CD4-positive, alpha-beta memory T cell (primary cell): ENCODE results near the gene CSAG2. TPM values are rescaled to one million over a fixed set of nuclear protein-coding genes. Genes with fewer than 3 reads are reported as not detected.
"Not testable (repeated sequence)": the region's sequence is repeated elsewhere in the genome, so short reads cannot be mapped to it uniquely, and the experiment has no call there.

Source experiments
- CTCF ChIA-PET: fragments of 350-600 bp; sonication (Branson Sonifier 250); formaldehyde crosslinking; loops from one replicate; lab custom pipeline; 2021; ENCODE audit warnings: inconsistent platforms; ENCODE audit not compliant: partially characterized antibody; lab: Charles Lee
- POLR2A ChIA-PET: fragments of 350-600 bp; sonication (Branson Sonifier 250); formaldehyde crosslinking; loops from one replicate; lab custom pipeline; 2021; ENCODE audit not compliant: partially characterized antibody; lab: Charles Lee
- DNase-seq, 5 donors: peaks; one replicate each; pipeline versions ENCODE4 v3.0.0 to v3.0.0-alpha.2; 2020 to 2022; ENCODE audit warnings: mixed read lengths in 1 of 5
- H3K27ac ChIP-seq: one replicate; pipeline ENCODE4 v1.7.0; 2013; ENCODE audit warnings: low read depth, low read length
- H3K27me3 ChIP-seq: 2 replicates; pipeline ENCODE4 v1.7.0; 2013; ENCODE audit warnings: mild to moderate bottlenecking, low read length, moderate library complexity; ENCODE audit not compliant: insufficient read depth
- H3K36me3 ChIP-seq: 2 replicates; pipeline ENCODE4 v1.7.0; 2013; ENCODE audit warnings: mild to moderate bottlenecking, low read length, moderate library complexity; ENCODE audit not compliant: insufficient read depth
- H3K4me1 ChIP-seq: 2 replicates; pipeline ENCODE4 v1.7.0; 2013; ENCODE audit warnings: mild to moderate bottlenecking, low read length, moderate library complexity; ENCODE audit not compliant: insufficient read depth
- H3K4me3 ChIP-seq, 2 donors: one replicate each; pipeline ENCODE4 v1.7.0; 2013; ENCODE audit warnings: low read length in 2 of 2, mild to moderate bottlenecking in 1 of 2
- H3K9me3 ChIP-seq, 2 donors: one replicate each; pipeline ENCODE4 v1.7.0; 2013; ENCODE audit warnings: low read length in 2 of 2, control low read depth in 1 of 2; ENCODE audit not compliant: control insufficient read depth in 1 of 2
- H3K27ac Mint-ChIP-seq, 7 donors: one replicate each; pipeline ENCODE4 v1.8.0; 2020 to 2021; ENCODE audit warnings: mixed read lengths in 7 of 7, mild to moderate bottlenecking in 6 of 7, inconsistent platforms in 3 of 7, moderate library complexity in 3 of 7
- H3K27me3 Mint-ChIP-seq, 2 donors: one replicate each; pipeline ENCODE4 v1.8.0; 2020 to 2021; ENCODE audit warnings: mixed read lengths in 2 of 2
- H3K36me3 Mint-ChIP-seq, 2 donors: one replicate each; pipeline ENCODE4 v1.8.0; 2020 to 2021; ENCODE audit warnings: mixed read lengths in 2 of 2, inconsistent platforms in 1 of 2, mild to moderate bottlenecking in 1 of 2
- H3K4me1 Mint-ChIP-seq, 4 donors: one replicate each; pipeline ENCODE4 v1.8.0; 2020 to 2021; ENCODE audit warnings: mixed read lengths in 4 of 4, mild to moderate bottlenecking in 1 of 4
- H3K4me3 Mint-ChIP-seq, 8 donors: one replicate each; pipeline ENCODE4 v1.8.0; 2020 to 2021; ENCODE audit warnings: mixed read lengths in 8 of 8, mild to moderate bottlenecking in 7 of 8, moderate library complexity in 6 of 8, inconsistent platforms in 3 of 8
- H3K9me3 Mint-ChIP-seq, 8 donors: one replicate each; pipeline ENCODE4 v1.8.0; 2020 to 2021; ENCODE audit warnings: mixed read lengths in 8 of 8, mild to moderate bottlenecking in 5 of 8, inconsistent platforms in 3 of 8, moderate library complexity in 1 of 8
- intact Hi-C: fragments of 100-400 bp; cut with micrococcal nuclease; formaldehyde crosslinking; loops from one replicate; pipeline ENCODE4 v1.15.1; 2023
- polyA plus RNA-seq, 2 donors: library from polyadenylated mRNA; unstranded; fragments of 300-500 nt; fragmentation: Illumina TruSeq; gene quantifications; one replicate each; pipeline ENCODE4 v1.2.3, GENCODE V29; 2021
- total RNA-seq, 2 experiments: library from RNA; stranded (reverse); gene quantifications; one replicate each; pipeline ENCODE4 v1.2.3, GENCODE V29; 2021

CSAG2 gene, protein sequence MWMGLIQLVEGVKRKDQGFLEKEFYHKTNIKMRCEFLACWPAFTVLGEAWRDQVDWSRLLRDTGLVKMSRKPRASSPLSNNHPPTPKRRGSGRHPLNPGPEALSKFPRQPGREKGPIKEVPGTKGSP
- total RNA-seq (not detected), polyA plus RNA-seq (not detected)

DNA sequence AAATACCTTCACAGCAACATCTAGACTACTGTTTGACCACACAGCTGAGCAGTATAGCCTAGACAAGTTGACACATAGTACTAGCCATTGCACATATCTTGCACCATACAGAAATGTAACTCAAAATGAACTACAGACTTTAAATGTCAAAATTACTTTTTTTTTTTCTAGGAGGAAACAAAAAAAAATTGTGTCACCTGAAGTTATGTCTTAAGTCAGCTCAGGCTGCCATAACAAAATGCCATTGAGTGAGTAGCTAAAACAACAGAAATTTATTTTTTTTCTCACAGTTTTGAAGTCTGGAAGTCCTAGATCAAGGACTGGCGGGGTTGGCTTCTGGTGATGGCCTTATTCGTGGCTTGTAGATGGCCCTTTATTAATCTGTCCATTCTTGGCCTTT lies at the start of gene CSAG2:
Gene CSAG2, minus strand, starts transcription at position 101 of the 400 bp plus-strand sequence. CDS start 161 bp downstream, outside the sequence.
- H3K27me3 ChIP-seq, intact Hi-C loops, H3K27ac Mint-ChIP-seq, H3K36me3 Mint-ChIP-seq, H3K36me3 ChIP-seq, POLR2A ChIA-PET, H3K4me3 ChIP-seq, H3K4me1 Mint-ChIP-seq, H3K4me3 Mint-ChIP-seq, H3K27ac ChIP-seq, H3K4me1 ChIP-seq, H3K27me3 Mint-ChIP-seq, H3K9me3 ChIP-seq, DNase-seq, H3K9me3 Mint-ChIP-seq, CTCF ChIA-PET: not testable (repeated sequence)

DNA sequence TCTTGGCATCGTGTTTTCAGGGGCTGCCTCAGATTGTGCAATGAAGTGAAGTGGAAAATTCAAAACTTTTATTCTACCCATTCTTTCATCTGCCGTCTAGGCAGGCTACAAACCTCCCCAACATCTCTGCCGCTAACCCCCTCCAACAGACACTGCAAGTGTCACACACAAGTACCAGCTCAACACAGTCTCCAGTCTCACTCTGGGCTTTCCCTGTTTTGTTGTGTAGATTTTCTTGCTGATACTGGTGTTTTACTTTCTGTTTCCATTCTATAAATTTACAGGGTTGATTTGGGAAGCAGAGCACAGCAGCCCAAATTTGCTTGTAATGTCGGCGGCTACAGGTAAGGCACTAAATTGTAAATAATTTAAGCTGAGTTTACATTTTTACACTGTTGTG lies 45.8 kb upstream of the CSAG2 start:
- H3K27ac ChIP-seq, H3K4me1 Mint-ChIP-seq, H3K27me3 ChIP-seq, H3K4me3 Mint-ChIP-seq, CTCF ChIA-PET, H3K9me3 ChIP-seq, H3K27me3 Mint-ChIP-seq, H3K4me1 ChIP-seq, H3K27ac Mint-ChIP-seq, intact Hi-C loops, H3K36me3 ChIP-seq, POLR2A ChIA-PET, H3K9me3 Mint-ChIP-seq, H3K36me3 Mint-ChIP-seq, DNase-seq, H3K4me3 ChIP-seq: not testable (repeated sequence)

DNA sequence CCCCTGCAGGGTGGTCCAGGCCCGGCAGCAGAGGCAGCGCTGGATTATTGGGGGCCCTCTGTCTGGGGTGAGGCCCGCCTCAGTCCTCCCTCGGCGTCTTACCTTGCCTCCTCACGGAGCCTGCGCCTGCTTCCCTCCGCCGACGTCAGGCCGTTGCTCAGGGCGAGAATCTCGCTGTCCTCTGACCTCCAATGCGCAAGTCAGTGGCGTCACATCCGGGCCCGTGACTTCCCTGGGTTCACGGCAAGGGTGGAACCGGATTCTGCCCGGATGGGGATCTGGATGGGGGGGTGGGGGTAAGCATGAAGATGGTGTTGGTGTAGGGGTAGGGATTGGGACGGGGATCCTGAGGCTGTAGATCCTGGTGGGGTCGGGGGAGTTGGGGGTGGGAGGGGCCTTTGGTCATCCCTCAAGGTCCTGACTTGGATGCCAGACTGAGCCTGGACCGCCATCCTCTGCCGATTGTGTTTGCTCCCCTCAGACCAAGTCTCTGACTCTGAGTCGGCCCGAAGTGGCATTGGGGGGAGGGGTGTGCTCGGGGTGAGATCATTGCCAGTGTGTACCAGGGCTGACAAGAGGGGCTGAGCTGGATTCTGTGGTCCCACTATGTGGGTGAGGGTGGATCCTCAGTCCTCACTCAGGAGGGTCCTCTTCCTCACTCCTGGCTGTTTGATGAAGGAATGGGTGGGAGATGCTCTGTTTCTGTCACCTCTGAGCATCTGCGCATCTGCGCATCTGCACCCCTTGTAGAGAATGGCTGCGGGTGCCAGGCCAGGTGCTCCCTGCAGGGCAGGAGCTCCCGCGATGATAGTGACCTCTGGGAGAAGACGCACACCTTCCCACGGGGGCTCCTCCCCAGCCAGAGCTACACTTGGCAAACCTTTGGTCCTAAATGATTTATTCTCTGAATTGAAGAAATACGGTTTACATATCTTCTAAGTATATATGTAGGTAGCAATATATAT lies 44.9 kb upstream of the CSAG2 start, which contains the start of gene MAGEA2:
Gene MAGEA2, minus strand, starts transcription at position 157 of the 965 bp plus-strand sequence. CDS start 2,479 bp downstream, outside the sequence.
- H3K27ac ChIP-seq, H3K9me3 ChIP-seq, H3K4me1 ChIP-seq, POLR2A ChIA-PET, H3K27me3 Mint-ChIP-seq, CTCF ChIA-PET, H3K27ac Mint-ChIP-seq, intact Hi-C loops, DNase-seq, H3K9me3 Mint-ChIP-seq, H3K36me3 Mint-ChIP-seq, H3K4me3 Mint-ChIP-seq, H3K36me3 ChIP-seq, H3K4me1 Mint-ChIP-seq, H3K27me3 ChIP-seq, H3K4me3 ChIP-seq: not testable (repeated sequence)

DNA sequence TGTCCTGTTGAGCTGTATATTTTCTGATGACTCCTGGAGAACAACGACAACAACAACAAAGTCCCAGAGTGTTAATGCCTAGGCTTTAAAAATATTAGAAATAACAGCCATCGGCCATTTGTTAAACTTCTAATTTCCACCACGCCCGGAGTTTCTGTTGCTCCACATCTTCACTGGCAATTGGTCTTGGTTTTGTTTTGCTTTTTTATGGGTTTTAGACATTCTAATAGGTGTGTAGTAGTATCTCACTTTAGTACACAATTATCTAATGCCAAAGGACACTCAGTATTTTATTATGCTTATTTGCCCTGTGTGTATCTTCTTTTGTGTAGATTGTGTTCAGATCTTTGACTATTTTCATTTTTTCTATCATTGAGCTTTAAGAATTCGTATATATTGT lies 29.5 kb upstream of the CSAG2 start:
- no peaks in the 10 kb centered on the region for H3K36me3 Mint-ChIP-seq
- H3K36me3 ChIP-seq = no peaks in the 10 kb centered on the region
- H3K4me3 ChIP-seq = no peak overlapping the region
- ChIA-PET POLR2A (no interaction called here), CTCF (no interaction called here)
- intact Hi-C loops = no loop called here
- H3K27me3 ChIP-seq = no peaks in the 10 kb centered on the region
- H3K27ac Mint-ChIP-seq = no peak overlapping the region
- no peaks in the 10 kb centered on the region for H3K4me1 ChIP-seq
- no peak overlapping the region for H3K4me3 Mint-ChIP-seq
- no peak overlapping the region for H3K27ac ChIP-seq
- H3K27me3 Mint-ChIP-seq = no peaks in the 10 kb centered on the region
- H3K9me3 Mint-ChIP-seq = peaks cover 0 to 2% (median 0%) of the 10 kb centered on the region in 8 donors
- no peak for DNase-seq
- no peaks in the 10 kb centered on the region for H3K9me3 ChIP-seq
- H3K4me1 Mint-ChIP-seq = no peaks in the 10 kb centered on the region

DNA sequence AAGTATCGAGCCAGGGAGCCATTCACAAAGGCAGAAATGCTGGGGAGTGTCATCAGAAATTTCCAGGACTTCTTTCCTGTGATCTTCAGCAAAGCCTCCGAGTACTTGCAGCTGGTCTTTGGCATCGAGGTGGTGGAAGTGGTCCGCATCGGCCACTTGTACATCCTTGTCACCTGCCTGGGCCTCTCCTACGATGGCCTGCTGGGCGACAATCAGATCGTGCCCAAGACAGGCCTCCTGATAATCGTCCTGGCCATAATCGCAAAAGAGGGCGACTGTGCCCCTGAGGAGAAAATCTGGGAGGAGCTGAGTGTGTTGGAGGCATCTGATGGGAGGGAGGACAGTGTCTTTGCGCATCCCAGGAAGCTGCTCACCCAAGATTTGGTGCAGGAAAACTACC lies 27.5 kb upstream of the CSAG2 start:
- H3K27me3 ChIP-seq, H3K9me3 ChIP-seq, DNase-seq, H3K36me3 Mint-ChIP-seq, H3K4me3 ChIP-seq, H3K9me3 Mint-ChIP-seq, H3K27ac ChIP-seq, H3K27ac Mint-ChIP-seq, H3K36me3 ChIP-seq, H3K27me3 Mint-ChIP-seq, intact Hi-C loops, H3K4me1 ChIP-seq, CTCF ChIA-PET, H3K4me3 Mint-ChIP-seq, POLR2A ChIA-PET, H3K4me1 Mint-ChIP-seq: not testable (repeated sequence)

DNA sequence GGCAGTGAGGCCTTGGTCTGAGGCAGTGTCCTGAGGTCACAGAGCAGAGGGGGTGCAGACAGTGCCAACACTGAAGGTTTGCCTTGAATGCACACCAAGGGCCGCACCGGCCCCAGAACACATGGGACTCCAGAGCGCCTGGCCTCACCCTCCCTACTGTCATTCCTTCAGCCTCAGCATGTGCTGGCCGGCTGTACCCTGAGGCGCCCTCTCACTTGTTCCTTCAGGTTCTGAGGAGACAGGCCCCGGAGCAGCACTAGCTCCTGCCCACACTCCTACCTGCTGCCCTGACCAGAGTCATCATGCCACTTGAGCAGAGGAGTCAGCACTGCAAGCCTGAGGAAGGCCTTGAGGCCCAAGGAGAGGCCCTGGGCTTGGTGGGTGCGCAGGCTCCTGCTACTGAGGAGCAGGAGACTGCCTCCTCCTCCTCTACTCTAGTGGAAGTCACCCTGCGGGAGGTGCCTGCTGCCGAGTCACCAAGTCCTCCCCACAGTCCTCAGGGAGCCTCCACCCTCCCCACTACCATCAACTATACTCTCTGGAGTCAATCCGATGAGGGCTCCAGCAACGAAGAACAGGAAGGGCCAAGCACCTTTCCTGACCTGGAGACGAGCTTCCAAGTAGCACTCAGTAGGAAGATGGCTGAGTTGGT lies 26.9 kb upstream of the CSAG2 start:
- H3K27me3 Mint-ChIP-seq = no peaks in the 10 kb centered on the region
- H3K27ac ChIP-seq = no peak overlapping the region
- H3K4me1 Mint-ChIP-seq = no peaks in the 10 kb centered on the region
- DNase-seq = no peak
- H3K36me3 ChIP-seq = no peaks in the 10 kb centered on the region
- no peak overlapping the region for H3K27ac Mint-ChIP-seq
- H3K9me3 ChIP-seq = no peaks in the 10 kb centered on the region
- H3K36me3 Mint-ChIP-seq = no peaks in the 10 kb centered on the region
- no peak overlapping the region for H3K4me3 ChIP-seq
- intact Hi-C loops = no loop called here
- no peaks in the 10 kb centered on the region for H3K27me3 ChIP-seq
- peaks cover 0 to 2% (median 0%) of the 10 kb centered on the region in 8 donors for H3K9me3 Mint-ChIP-seq
- ChIA-PET POLR2A (no interaction called here), CTCF (no interaction called here)
- no peak overlapping the region for H3K4me3 Mint-ChIP-seq
- H3K4me1 ChIP-seq = no peaks in the 10 kb centered on the region

DNA sequence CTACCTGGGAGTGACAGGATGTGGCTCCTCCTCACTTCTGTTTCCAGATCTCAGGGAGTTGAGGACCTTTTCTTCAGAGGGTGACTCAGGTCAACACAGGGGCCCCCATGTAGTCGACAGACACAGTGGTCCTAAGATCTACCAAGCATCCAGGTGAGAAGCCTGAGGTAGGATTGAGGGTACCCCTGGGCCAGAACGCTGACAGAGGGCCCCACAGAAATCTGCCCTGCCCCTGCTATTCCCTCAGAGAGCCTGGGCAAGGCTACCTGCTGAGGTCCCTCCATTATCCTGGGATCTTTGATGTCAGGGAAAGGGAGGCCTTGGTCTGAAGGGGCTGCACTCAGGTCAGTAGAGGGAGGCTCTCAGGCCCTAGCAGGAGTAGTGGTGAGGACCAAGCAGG lies 26.0 kb upstream of the CSAG2 start:
- H3K4me1 ChIP-seq = no peaks in the 10 kb centered on the region
- Mint-ChIP-seq H3K4me3 (no peak overlapping the region), H3K27me3 (peaks cover 0 to 1% of the 10 kb centered on the region in 2 donors), H3K27ac (no peak overlapping the region), H3K36me3 (no peaks in the 10 kb centered on the region), H3K9me3 (peaks cover 0 to 2% (median 0%) of the 10 kb centered on the region in 8 donors), H3K4me1 (no peaks in the 10 kb centered on the region)
- H3K27me3 ChIP-seq = no peaks in the 10 kb centered on the region
- DNase-seq = no peak
- no peak overlapping the region for H3K4me3 ChIP-seq
- H3K27ac ChIP-seq = no peak overlapping the region
- ChIA-PET POLR2A (no interaction called here), CTCF (no interaction called here)
- H3K9me3 ChIP-seq = no peaks in the 10 kb centered on the region
- no peaks in the 10 kb centered on the region for H3K36me3 ChIP-seq
- intact Hi-C loops = no loop called here
